KMS-11 (cell line): ENCODE measurements around the gene DNAJB9.

ENCODE experiments used
- H2AFZ ChIP-seq: fragments of 200-600 bp; sonication (generic); 2 replicates; pipeline ENCODE4 v1.6.1; 2016; ENCODE audit warnings: antibody characterized with exemption, mixed run types, low read depth
- H3K27ac ChIP-seq: fragments of 200-600 bp; sonication (generic); 2 replicates; pipeline ENCODE4 v1.6.1; 2016; ENCODE audit warnings: mild to moderate bottlenecking, mixed run types
- H3K27me3 ChIP-seq: fragments of 200-600 bp; sonication (generic); 2 replicates; pipeline ENCODE4 v1.6.1; 2017; ENCODE audit warnings: mild to moderate bottlenecking, low read depth, mixed run types, moderate library complexity; ENCODE audit not compliant: insufficient read depth
- H3K36me3 ChIP-seq: fragments of 200-600 bp; sonication (generic); 2 replicates; pipeline ENCODE4 v1.6.1; 2017; ENCODE audit warnings: mild to moderate bottlenecking, mixed run types; ENCODE audit not compliant: insufficient read depth
- H3K4me1 ChIP-seq: fragments of 200-600 bp; sonication (generic); 2 replicates; pipeline ENCODE4 v1.6.1; 2016; ENCODE audit warnings: mild to moderate bottlenecking, low read depth, mixed run types; ENCODE audit not compliant: poor library complexity, severe bottlenecking
- H3K4me2 ChIP-seq: fragments of 200-600 bp; sonication (generic); 2 replicates; pipeline ENCODE4 v1.7.0; 2016; ENCODE audit warnings: mild to moderate bottlenecking, mixed run types
- H3K4me3 ChIP-seq: fragments of 200-600 bp; sonication (generic); IDR thresholded peaks from 2 replicates; pipeline ENCODE4 v1.6.1; 2017; ENCODE audit warnings: low read depth, low read length, mixed read lengths; ENCODE audit not compliant: insufficient read depth
- H3K79me2 ChIP-seq: fragments of 200-600 bp; sonication (generic); 2 replicates; pipeline ENCODE4 v1.6.1; 2016; ENCODE audit warnings: low read depth, mixed run types; ENCODE audit not compliant: insufficient read depth
- H3K9ac ChIP-seq: fragments of 200-600 bp; sonication (generic); 2 replicates; pipeline ENCODE4 v1.6.1; 2016; ENCODE audit warnings: mild to moderate bottlenecking, mixed run types
- H4K20me1 ChIP-seq: fragments of 200-600 bp; sonication (generic); 2 replicates; pipeline ENCODE4 v1.6.1; 2016; ENCODE audit warnings: mild to moderate bottlenecking, mixed run types; ENCODE audit not compliant: insufficient read depth
- CTCF ChIP-seq: fragments of 200-600 bp; sonication (generic); conservative IDR thresholded peaks from 2 replicates; pipeline ENCODE4 v1.6.1; 2017; ENCODE audit warnings: low read depth, mild to moderate bottlenecking, antibody characterized with exemption, low read length, moderate library complexity, mixed read lengths

Gene DNAJB9

GRCh38 chr7:108565987-108566386, 3.7 kb upstream of the DNAJB9 start:
- no peaks in the 10 kb centered on the region; the same call in 1 of the 2 replicates for H3K36me3 ChIP-seq
- TF ChIP-seq CTCF = no peak
- no peak overlapping the region for H3K4me3 ChIP-seq
- no peaks in the 10 kb centered on the region for H4K20me1 ChIP-seq
- H3K9ac ChIP-seq = no peak overlapping the region
- H2AFZ ChIP-seq = no peak overlapping the region
- no peak overlapping the region for H3K27ac ChIP-seq
- peaks cover 48% of the 10 kb centered on the region for H3K79me2 ChIP-seq
- H3K4me1 ChIP-seq = peaks cover 37% of the 10 kb centered on the region
- H3K4me2 ChIP-seq = no peak overlapping the region
- no peaks in the 10 kb centered on the region for H3K27me3 ChIP-seq

- Histone ChIP-seq H3K79me2 (peaks cover 75% of the 10 kb centered on the region), H3K36me3 (peaks cover 11% of the 10 kb centered on the region; the same call in 1 of the 2 replicates), H2AFZ (peak overlapping the region; percentile 73), H3K27me3 (no peaks in the 10 kb centered on the region), H3K9ac (peak overlapping the region; percentile 91), H3K27ac (peak overlapping the region; percentile 92), H3K4me1 (peaks cover 46% of the 10 kb centered on the region), H3K4me2 (peak overlapping the region; percentile 72), H3K4me3 (no peak overlapping the region), H4K20me1 (no peaks in the 10 kb centered on the region)
- TF ChIP-seq CTCF = no peak
Observed at GRCh38 chr7:108568801-108569380, 783 bp upstream of the DNAJB9 start.

GRCh38 chr7:108570146-108570755, 577 bp downstream of the DNAJB9 start:
- Histone ChIP-seq H3K79me2 (peaks cover 79% of the 10 kb centered on the region), H3K9ac (peak overlapping the region; percentile 91), H3K27me3 (no peaks in the 10 kb centered on the region), H2AFZ (peak overlapping the region; percentile 56; the same call in 1 of the 2 replicates), H3K4me1 (peaks cover 46% of the 10 kb centered on the region), H3K4me3 (no peak overlapping the region), H4K20me1 (no peaks in the 10 kb centered on the region), H3K27ac (peak overlapping the region; percentile 92), H3K4me2 (peak overlapping the region; percentile 76), H3K36me3 (peaks cover 17% of the 10 kb centered on the region; the same call in 1 of the 2 replicates)
- no peak for TF ChIP-seq CTCF

GRCh38 chr7:108572480-108572879, 2.8 kb downstream of the DNAJB9 start:
- no peak for TF ChIP-seq CTCF
- Histone ChIP-seq H3K27ac (no peak overlapping the region), H4K20me1 (no peaks in the 10 kb centered on the region), H3K36me3 (peaks cover 17% of the 10 kb centered on the region; the same call in 1 of the 2 replicates), H3K4me3 (no peak overlapping the region), H3K9ac (no peak overlapping the region), H2AFZ (no peak overlapping the region), H3K4me1 (peaks cover 37% of the 10 kb centered on the region), H3K4me2 (peak overlapping the region; percentile 76; the same call in 1 of the 2 replicates), H3K27me3 (no peaks in the 10 kb centered on the region), H3K79me2 (peaks cover 60% of the 10 kb centered on the region)
